NCI-H2081 (cell line): ENCODE measurements around the gene ADAMTS7.
A peak's percentile ranks its signal among the peaks of the same experiment; 100 is the strongest.
"Not testable (repeated sequence)": the region's sequence is repeated elsewhere in the genome, so short reads cannot be mapped to it uniquely, and the experiment has no call there.

ENCODE experiments used
- DNase-seq, 2 experiments: peaks; one replicate each; lab custom pipeline; 2025; lab: John Stamatoyannopoulos, UW

Gene ADAMTS7

GRCh38 chr15:78779176-78779785 lies 32.0 kb downstream of the ADAMTS7 start:
- DNase-seq = not testable (repeated sequence)

- no peak for DNase-seq
Observed at GRCh38 chr15:78778422-78778821, 32.8 kb downstream of the ADAMTS7 start.

GRCh38 chr15:78777953-78778345 lies 33.3 kb downstream of the ADAMTS7 start:
- not testable (repeated sequence) for DNase-seq

GRCh38 chr15:78777290-78777952 lies 33.8 kb downstream of the ADAMTS7 start:
- DNase-seq = not testable (repeated sequence)

GRCh38 chr15:78776046-78776925 lies 35.0 kb downstream of the ADAMTS7 start:
- not testable (repeated sequence) for DNase-seq

- no peak for DNase-seq
Observed at GRCh38 chr15:78775472-78775871, 35.8 kb downstream of the ADAMTS7 start.

GRCh38 chr15:78774451-78774990 lies 36.7 kb downstream of the ADAMTS7 start:
- DNase-seq = not testable (repeated sequence)

GRCh38 chr15:78773765-78774450 lies 37.4 kb downstream of the ADAMTS7 start:
- not testable (repeated sequence) for DNase-seq

- DNase-seq = no peak
Observed at GRCh38 chr15:78772738-78773137, 38.5 kb downstream of the ADAMTS7 start.

- not testable (repeated sequence) for DNase-seq
Observed at GRCh38 chr15:78771436-78772000, 39.7 kb downstream of the ADAMTS7 start.

GRCh38 chr15:78771020-78771419 lies 40.2 kb downstream of the ADAMTS7 start:
- DNase-seq = not testable (repeated sequence)

- DNase-seq = not testable (repeated sequence)
Observed at GRCh38 chr15:78769473-78770225, 41.6 kb downstream of the ADAMTS7 start.

- DNase-seq = no peak
Observed at GRCh38 chr15:78768531-78769408, 42.5 kb downstream of the ADAMTS7 start.

GRCh38 chr15:78768096-78768495 lies 43.2 kb downstream of the ADAMTS7 start:
- no peak for DNase-seq

GRCh38 chr15:78767331-78767951 lies 43.8 kb downstream of the ADAMTS7 start:
- peak in 1 of 2 experiments; percentile 25 for DNase-seq

- DNase-seq = not testable (repeated sequence)
Observed at GRCh38 chr15:78766641-78767071, 44.6 kb downstream of the ADAMTS7 start.

GRCh38 chr15:78766041-78766440 lies 45.2 kb downstream of the ADAMTS7 start:
- no peak for DNase-seq

GRCh38 chr15:78765154-78765860 lies 46.0 kb downstream of the ADAMTS7 start:
- not testable (repeated sequence) for DNase-seq
